Stromal cell of bone marrow (primary cell): ENCODE results near the gene HMGA1.

ENCODE experiments used
- DNase-seq: peaks from one replicate; pipeline ENCODE4 v3.0.0-alpha.2; 2012; ENCODE audit warnings: low read depth

HMGA1 gene

GRCh38 chr6:34292954-34293353 is 56.3 kb downstream of the HMGA1 start:
- no peak for DNase-seq

- no peak for DNase-seq
Observed at GRCh38 chr6:34295721-34296120, 59.0 kb downstream of the HMGA1 start.
